KOPT-K1 (cell line): ENCODE measurements around the gene PRKCE.

Experiments
- H3K27ac ChIP-seq: fragments of 200-600 bp; sonication (generic); 2 replicates; pipeline ENCODE4 v1.5.1; 2016; ENCODE audit warnings: antibody characterized with exemption, mild to moderate bottlenecking, low read depth, low read length; ENCODE audit not compliant: poor library complexity, severe bottlenecking
- H3K36me3 ChIP-seq: fragments of 200-600 bp; sonication (generic); 2 replicates; pipeline ENCODE4 v1.5.1; 2017; ENCODE audit warnings: antibody characterized with exemption, mild to moderate bottlenecking, low read length, moderate library complexity; ENCODE audit not compliant: insufficient read depth
- H3K9me3 ChIP-seq: fragments of 200-600 bp; sonication (generic); 2 replicates; pipeline ENCODE4 v1.5.1; 2017; ENCODE audit warnings: antibody characterized with exemption, low read length, mild to moderate bottlenecking; ENCODE audit not compliant: insufficient read depth, poor library complexity, severe bottlenecking

Gene PRKCE

GRCh38 chr2:46076875-46077274, 425.4 kb downstream of the PRKCE start:
- Histone ChIP-seq H3K27ac (no peak overlapping the region), H3K9me3 (no peaks in the 10 kb centered on the region), H3K36me3 (no peaks in the 10 kb centered on the region)

GRCh38 chr2:46077522-46078107, 426.1 kb downstream of the PRKCE start:
- H3K36me3 ChIP-seq = no peaks in the 10 kb centered on the region
- H3K27ac ChIP-seq = no peak overlapping the region
- no peaks in the 10 kb centered on the region for H3K9me3 ChIP-seq

GRCh38 chr2:46079985-46080560, 428.6 kb downstream of the PRKCE start:
- Histone ChIP-seq H3K27ac (no peak overlapping the region), H3K9me3 (no peaks in the 10 kb centered on the region), H3K36me3 (no peaks in the 10 kb centered on the region)

GRCh38 chr2:46082531-46083485, 431.3 kb downstream of the PRKCE start:
- Histone ChIP-seq H3K9me3 (no peaks in the 10 kb centered on the region), H3K27ac (no peak overlapping the region), H3K36me3 (no peaks in the 10 kb centered on the region)

GRCh38 chr2:46086578-46087070, 435.1 kb downstream of the PRKCE start:
- no peaks in the 10 kb centered on the region for H3K9me3 ChIP-seq
- H3K36me3 ChIP-seq = no peaks in the 10 kb centered on the region
- H3K27ac ChIP-seq = no peak overlapping the region

- no peaks in the 10 kb centered on the region for H3K9me3 ChIP-seq
- no peaks in the 10 kb centered on the region for H3K36me3 ChIP-seq
- H3K27ac ChIP-seq = no peak overlapping the region
These were observed 436.0 kb downstream of the PRKCE start for GRCh38 chr2:46087492-46087891.

- no peaks in the 10 kb centered on the region for H3K36me3 ChIP-seq
- no peaks in the 10 kb centered on the region for H3K9me3 ChIP-seq
- no peak overlapping the region for H3K27ac ChIP-seq
These were observed 439.5 kb downstream of the PRKCE start for GRCh38 chr2:46091004-46091403.

- Histone ChIP-seq H3K36me3 (no peaks in the 10 kb centered on the region), H3K27ac (no peak overlapping the region), H3K9me3 (no peaks in the 10 kb centered on the region)
These were observed 440.6 kb downstream of the PRKCE start for GRCh38 chr2:46091961-46092667.

- Histone ChIP-seq H3K9me3 (no peaks in the 10 kb centered on the region), H3K27ac (no peak overlapping the region), H3K36me3 (no peaks in the 10 kb centered on the region)
These were observed 443.2 kb downstream of the PRKCE start for GRCh38 chr2:46094689-46095088.

GRCh38 chr2:46095830-46096229, 444.4 kb downstream of the PRKCE start:
- no peak overlapping the region for H3K27ac ChIP-seq
- no peaks in the 10 kb centered on the region for H3K36me3 ChIP-seq
- no peaks in the 10 kb centered on the region for H3K9me3 ChIP-seq

- Histone ChIP-seq H3K27ac (no peak overlapping the region), H3K36me3 (no peaks in the 10 kb centered on the region), H3K9me3 (no peaks in the 10 kb centered on the region)
These were observed 444.8 kb downstream of the PRKCE start for GRCh38 chr2:46096260-46096659.

GRCh38 chr2:46097714-46098480, 446.4 kb downstream of the PRKCE start:
- H3K9me3 ChIP-seq = no peaks in the 10 kb centered on the region
- no peak overlapping the region for H3K27ac ChIP-seq
- no peaks in the 10 kb centered on the region for H3K36me3 ChIP-seq

- Histone ChIP-seq H3K36me3 (no peaks in the 10 kb centered on the region), H3K27ac (no peak overlapping the region), H3K9me3 (peaks cover 5% of the 10 kb centered on the region)
These were observed 447.2 kb downstream of the PRKCE start for GRCh38 chr2:46098621-46099062.

- H3K9me3 ChIP-seq = peaks cover 32% of the 10 kb centered on the region
- H3K27ac ChIP-seq = no peak overlapping the region
- no peaks in the 10 kb centered on the region for H3K36me3 ChIP-seq
These were observed 450.2 kb downstream of the PRKCE start for GRCh38 chr2:46101557-46102220.
